SK-N-MC (cell line): Measurements from ENCODE around the gene SCMH1.

Source experiments
- DNase-seq: peaks from one replicate; pipeline ENCODE4 v3.0.0-alpha.2; 2011; ENCODE audit warnings: low read depth, low spot score
- H3K27ac ChIP-seq: fragments of 200-600 bp; sonication (generic); 2 replicates; pipeline ENCODE4 v1.5.1; 2016; ENCODE audit warnings: mixed run types
- H3K36me3 ChIP-seq: fragments of 200-600 bp; sonication (generic); 2 replicates; pipeline ENCODE4 v1.6.1; 2017; ENCODE audit warnings: antibody characterized with exemption, low read length, mixed read lengths; ENCODE audit not compliant: insufficient read depth
- H3K4me3 ChIP-seq: fragments of 200-600 bp; sonication (generic); 2 replicates; pipeline ENCODE4 v1.5.1; 2016
- H3K9ac ChIP-seq: fragments of 200-600 bp; sonication (generic); 2 replicates; pipeline ENCODE4 v1.8.0; 2017; ENCODE audit warnings: mixed run types, mixed read lengths; ENCODE audit not compliant: insufficient read length
- H3K9me3 ChIP-seq: fragments of 200-600 bp; sonication (generic); 2 replicates; pipeline ENCODE4 v1.6.1; 2017; ENCODE audit warnings: low read depth, mild to moderate bottlenecking, antibody characterized with exemption, low read length, moderate library complexity, mixed read lengths
- EZH2 ChIP-seq: fragments of 200-600 bp; sonication (generic); IDR thresholded peaks from one replicate; pipeline ENCODE4 v1.6.1; 2017; ENCODE audit warnings: antibody characterized with exemption
- FOXP2 ChIP-seq: optimal IDR thresholded peaks from 2 replicates; pipeline ENCODE3; 2011; ENCODE audit warnings: mild to moderate bottlenecking, moderate library complexity; ENCODE audit not compliant: insufficient read depth; ENCODE audit errors: extremely low read length, control extremely low read depth
- POLR2AphosphoS5 ChIP-seq: IDR thresholded peaks from 2 replicates; pipeline ENCODE4 v1.6.1; 2012; ENCODE audit warnings: mild to moderate bottlenecking, low read depth, low read length, borderline replicate concordance

SCMH1 gene

DNA sequence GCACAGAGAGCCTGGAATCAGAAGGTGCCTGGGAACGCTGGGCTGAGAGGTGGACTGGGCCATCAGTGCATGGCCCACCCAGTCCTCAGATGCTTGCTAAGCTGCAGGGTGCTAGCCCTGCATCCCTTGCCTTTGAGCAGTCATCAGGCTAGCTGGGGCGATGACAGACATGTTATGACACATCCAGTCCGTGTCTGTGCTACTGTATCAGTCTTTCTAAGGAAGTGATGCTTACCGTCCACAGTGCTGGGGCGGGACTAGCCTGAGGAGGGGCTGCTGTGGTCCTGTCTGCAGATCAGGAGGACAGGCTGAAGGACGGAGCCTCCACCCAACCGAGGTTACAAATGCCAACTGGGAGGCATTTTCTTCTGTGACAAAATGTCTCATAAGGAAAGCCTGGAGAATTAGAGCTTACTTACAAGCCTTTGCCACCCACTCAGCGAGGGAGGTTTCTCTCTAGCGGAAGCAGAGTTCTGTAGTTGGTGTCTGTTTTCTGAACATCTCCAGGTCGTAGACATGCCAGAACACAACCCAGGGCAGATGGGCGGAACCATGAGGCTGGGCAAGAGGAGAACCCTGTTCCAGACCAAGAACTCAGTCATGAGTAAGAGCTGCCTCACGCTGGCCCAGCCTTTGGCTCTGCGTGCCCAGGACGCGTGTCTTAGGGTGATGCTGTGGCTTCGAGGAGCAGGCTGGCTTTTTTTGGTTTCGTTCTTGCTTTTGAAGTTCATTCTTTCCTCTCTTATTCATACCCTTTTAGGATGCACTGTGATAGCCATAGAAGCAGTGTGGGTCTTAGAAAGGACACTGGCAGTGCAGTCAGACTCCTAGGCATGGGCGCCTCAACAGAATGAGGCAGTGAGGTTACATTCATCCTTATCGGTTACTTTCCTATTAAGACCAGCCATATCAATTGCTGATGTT lies 234.9 kb downstream of the SCMH1 start:
- Histone ChIP-seq H3K4me3 (no peak overlapping the region), H3K36me3 (peaks cover 99% of the 10 kb centered on the region), H3K27ac (no peak overlapping the region), H3K9me3 (no peaks in the 10 kb centered on the region), H3K9ac (no peak overlapping the region)
- no peak for TF ChIP-seq POLR2AphosphoS5
- TF ChIP-seq EZH2, result no peak
- TF ChIP-seq FOXP2, result no peak
- DNase-seq, result no peak

GRCh38 chr1:41005876-41006275 lies 236.2 kb downstream of the SCMH1 start:
- TF ChIP-seq EZH2, result no peak
- TF ChIP-seq POLR2AphosphoS5, result no peak
- no peak for TF ChIP-seq FOXP2
- Histone ChIP-seq H3K4me3 (no peak overlapping the region), H3K27ac (no peak overlapping the region), H3K36me3 (peaks cover 99% of the 10 kb centered on the region), H3K9me3 (no peaks in the 10 kb centered on the region), H3K9ac (no peak overlapping the region)
- DNase-seq, result no peak

DNA sequence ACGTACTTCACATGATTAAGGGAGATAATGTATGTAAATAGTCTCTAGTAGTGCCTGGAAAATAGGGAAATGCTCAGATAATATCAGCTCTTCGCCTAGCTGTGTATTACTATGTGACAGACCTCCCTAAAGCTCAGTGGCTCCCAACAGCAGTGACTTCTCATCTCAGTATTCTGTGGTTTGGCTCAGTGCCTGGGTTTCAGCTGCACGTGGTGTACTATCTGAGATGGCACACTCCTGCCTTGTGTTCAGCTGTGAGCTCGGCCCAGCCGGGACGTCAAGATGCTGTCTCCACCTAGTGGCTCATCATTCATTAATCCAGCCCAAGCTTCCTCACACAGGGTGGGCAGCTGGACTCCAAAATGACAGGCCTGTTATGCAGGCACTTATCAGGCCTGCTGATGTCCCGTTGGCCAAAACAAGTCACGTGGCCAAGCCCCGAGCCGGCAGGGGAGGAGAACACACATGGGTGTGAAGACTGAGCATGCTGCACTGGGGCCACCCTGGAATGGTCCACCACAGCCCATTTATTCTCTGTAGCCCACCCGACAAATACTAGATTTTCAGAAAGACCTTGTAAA lies 238.4 kb downstream of the SCMH1 start:
- Histone ChIP-seq H3K4me3 (no peak overlapping the region), H3K36me3 (peaks cover 97% of the 10 kb centered on the region), H3K27ac (peak overlapping the region; percentile 78), H3K9ac (no peak overlapping the region), H3K9me3 (no peaks in the 10 kb centered on the region)
- peak; percentile 92 for DNase-seq
- TF ChIP-seq EZH2 (no peak), FOXP2 (peak; percentile 24), POLR2AphosphoS5 (0 out of 2 replicates have a peak, but pooled peaks have one; percentile 28)

DNA sequence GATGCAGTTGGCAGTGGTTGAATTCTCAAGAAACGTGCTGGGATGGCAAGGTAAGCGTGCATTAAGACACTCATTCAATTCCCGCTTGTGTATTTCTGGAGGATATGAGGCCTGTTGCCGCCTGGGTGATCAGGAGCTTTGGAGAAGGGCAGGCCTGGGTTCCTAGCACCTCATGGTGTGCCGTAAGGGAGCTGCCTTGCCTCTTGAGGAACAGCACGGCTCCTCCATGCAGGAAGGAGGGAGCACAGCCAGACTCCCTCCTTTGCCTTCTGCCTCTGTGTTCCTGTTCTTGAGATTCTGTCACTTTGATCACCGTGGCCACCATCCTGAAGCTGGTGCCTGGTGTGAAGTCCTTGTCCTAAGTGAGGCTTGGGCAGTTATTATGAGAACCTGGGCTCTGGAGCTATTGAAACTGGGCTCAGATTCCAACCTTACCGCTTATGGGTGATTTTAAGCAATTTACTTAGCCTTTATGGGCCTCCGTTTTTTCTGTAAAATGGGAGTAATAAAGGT lies 238.9 kb downstream of the SCMH1 start:
- H3K27ac ChIP-seq, result peak overlapping the region; percentile 78

GRCh38 chr1:40998668-40999067 lies 243.4 kb downstream of the SCMH1 start:
- Histone ChIP-seq H3K36me3 (peaks cover 96% of the 10 kb centered on the region), H3K4me3 (no peak overlapping the region), H3K27ac (no peak overlapping the region), H3K9ac (no peak overlapping the region), H3K9me3 (no peaks in the 10 kb centered on the region)
- no peak for DNase-seq
- TF ChIP-seq EZH2 (no peak), POLR2AphosphoS5 (no peak), FOXP2 (no peak)

More for the DNA sequence above, 238.9 kb downstream of the SCMH1 start:
- H3K9ac ChIP-seq, result no peak overlapping the region
- no peak overlapping the region for H3K4me3 ChIP-seq
- no peak for DNase-seq
- no peaks in the 10 kb centered on the region for H3K9me3 ChIP-seq
- TF ChIP-seq POLR2AphosphoS5 (no peak), FOXP2 (no peak), EZH2 (no peak)
- H3K36me3 ChIP-seq, result peaks cover 97% of the 10 kb centered on the region

DNA sequence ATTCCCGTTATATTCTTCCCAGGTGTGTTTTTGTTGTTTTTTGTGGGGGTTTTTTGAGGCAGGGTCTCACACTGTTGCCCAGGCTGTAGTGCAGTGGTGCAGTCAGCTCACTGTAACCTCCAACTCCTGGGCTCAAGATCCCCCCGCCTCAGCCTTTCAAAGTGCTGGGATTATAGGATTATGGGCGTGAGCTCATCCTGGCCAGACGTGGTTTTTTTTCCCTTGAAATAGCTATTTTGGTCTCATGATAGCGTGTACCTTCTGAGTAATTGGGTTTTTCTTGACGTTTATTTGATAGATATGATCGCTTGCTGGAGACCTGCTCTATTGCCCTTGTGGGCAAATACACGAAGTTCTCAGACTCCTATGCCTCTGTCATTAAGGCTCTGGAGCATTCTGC lies 245.0 kb downstream of the SCMH1 start:
- Histone ChIP-seq H3K9me3 (no peaks in the 10 kb centered on the region), H3K9ac (no peak overlapping the region), H3K36me3 (peaks cover 96% of the 10 kb centered on the region), H3K4me3 (no peak overlapping the region), H3K27ac (no peak overlapping the region)
- TF ChIP-seq POLR2AphosphoS5 (no peak), EZH2 (no peak), FOXP2 (no peak)
- DNase-seq, result no peak

- no peak for DNase-seq
- Histone ChIP-seq H3K9ac (no peak overlapping the region), H3K27ac (no peak overlapping the region), H3K36me3 (peaks cover 100% of the 10 kb centered on the region), H3K9me3 (no peaks in the 10 kb centered on the region), H3K4me3 (no peak overlapping the region)
- TF ChIP-seq POLR2AphosphoS5, result no peak
- TF ChIP-seq EZH2, result no peak
- TF ChIP-seq FOXP2, result no peak
Observed at GRCh38 chr1:40989066-40989465, 253.0 kb downstream of the SCMH1 start.

DNA sequence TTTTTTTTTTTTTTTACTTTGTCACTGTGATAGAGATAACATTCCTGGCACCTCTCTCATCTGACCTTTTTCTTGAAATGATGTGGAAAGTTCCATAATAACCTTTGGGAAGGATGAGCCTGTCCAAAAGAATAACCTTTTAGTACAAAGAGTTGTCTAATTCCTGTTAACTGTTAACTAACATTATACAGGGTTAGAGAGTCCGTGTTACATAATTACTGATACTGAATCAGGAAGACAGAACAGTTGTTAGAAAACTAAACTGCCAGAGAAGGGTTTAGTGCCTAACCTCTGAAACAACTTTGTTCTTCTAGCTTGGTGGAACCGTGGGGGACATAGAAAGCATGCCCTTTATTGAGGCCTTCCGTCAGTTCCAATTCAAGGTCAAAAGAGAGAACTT lies 253.8 kb downstream of the SCMH1 start:
- Histone ChIP-seq H3K27ac (no peak overlapping the region), H3K4me3 (no peak overlapping the region), H3K9me3 (no peaks in the 10 kb centered on the region), H3K9ac (no peak overlapping the region), H3K36me3 (peaks cover 100% of the 10 kb centered on the region)
- TF ChIP-seq EZH2, result no peak
- no peak for TF ChIP-seq POLR2AphosphoS5
- TF ChIP-seq FOXP2, result no peak
- no peak for DNase-seq
